NCI-H146 treated with DMSO at 0.1 percent for 48 hours (cell line): Measurements from ENCODE around the gene YWHAQ.

Experiments
- DNase-seq: peaks from one replicate; lab custom pipeline; 2025; ENCODE audit not compliant: unreplicated experiment; lab: John Stamatoyannopoulos, UW

The YWHAQ gene

GRCh38 chr2:9630736-9631552 lies at the start of gene YWHAQ:
TSS of gene YWHAQ (minus strand) at chr2:9630997. CDS start at chr2:9630452, 545 bp downstream.
- peak; percentile 95 for DNase-seq

DNA sequence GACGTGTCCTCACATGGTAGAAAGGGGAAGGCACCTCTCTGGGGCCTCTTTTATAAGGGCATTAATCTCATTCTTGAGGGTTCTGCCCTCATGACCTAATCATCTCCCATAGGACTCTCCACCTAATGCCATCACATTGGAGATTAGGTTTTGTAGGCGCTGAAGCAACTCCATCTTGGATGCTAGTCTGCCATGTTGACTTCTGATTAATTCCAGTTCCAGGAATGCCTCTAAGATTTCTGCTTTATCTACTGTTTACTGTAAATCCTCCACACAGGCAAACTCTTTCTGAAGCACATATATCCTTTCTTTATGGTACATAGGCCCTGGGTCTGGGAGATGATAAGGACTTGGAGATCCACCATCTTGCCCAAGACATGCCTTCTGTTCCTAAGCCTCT lies 49.3 kb upstream of the YWHAQ start:
- no peak for DNase-seq

DNA sequence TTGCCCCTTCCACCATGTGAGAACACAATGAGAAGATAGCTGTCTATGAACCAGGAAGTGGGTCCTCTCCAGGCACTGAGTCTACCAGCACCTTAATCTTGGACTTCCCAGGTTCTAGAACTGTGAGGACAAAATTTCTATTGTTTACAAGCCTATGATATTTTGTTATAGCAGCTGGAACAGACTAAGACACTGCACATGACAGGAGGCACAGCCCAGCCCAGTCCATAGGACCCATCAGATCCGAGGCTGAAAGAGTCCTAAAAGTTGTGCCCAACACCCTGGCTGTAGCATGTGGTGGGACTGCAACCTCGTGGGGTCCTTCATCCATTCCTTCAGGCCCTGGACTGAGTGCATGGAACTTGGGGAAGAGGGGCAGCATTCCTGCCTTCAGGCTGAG lies 48.4 kb upstream of the YWHAQ start:
- DNase-seq = no peak

- DNase-seq = no peak
Measured at GRCh38 chr2:9678544-9678943, 47.7 kb upstream of the YWHAQ start.

DNA sequence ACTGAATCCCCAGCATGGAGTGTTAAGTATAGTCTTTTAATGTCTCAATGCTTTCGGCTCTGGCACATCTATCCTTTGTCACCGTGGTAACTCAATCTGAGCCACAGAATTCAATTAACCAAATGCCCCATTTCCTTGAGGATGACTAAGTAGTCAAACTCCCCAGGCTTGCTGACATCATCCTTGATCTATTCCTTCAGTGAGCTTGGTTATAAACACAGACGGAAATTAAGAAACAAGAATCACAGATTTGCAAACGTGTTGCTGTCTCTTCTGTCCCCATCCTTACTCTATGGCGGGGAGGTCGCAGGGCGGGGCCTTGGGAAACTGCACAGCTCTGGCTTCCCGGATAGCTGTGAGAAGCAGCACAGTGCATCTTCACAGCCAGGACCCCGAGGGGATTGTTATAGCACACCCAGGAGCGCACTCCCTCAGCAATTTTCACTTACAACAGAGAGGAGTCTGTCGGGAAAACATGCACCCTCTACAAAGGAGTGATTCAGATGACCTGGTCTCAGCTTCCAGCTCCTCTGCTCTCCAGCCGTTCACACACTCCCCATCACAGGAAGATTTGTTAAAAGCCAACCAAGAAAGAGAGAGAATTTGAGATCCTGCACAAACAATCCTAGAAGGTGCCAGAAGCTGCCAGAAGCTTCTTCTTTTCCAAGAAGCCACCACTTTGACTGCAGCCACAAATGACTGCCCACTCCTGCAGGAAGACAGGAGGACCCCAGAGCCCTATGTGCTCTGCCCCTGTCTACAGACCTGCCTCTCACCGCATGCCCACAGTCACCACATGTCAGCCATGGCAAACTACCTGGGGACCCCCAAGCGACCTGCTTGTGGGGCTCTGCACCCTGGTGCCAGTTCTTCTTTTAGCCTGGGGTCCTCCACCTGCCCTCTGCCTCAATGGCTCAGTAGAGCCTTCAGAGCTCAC lies 44.9 kb upstream of the YWHAQ start:
- DNase-seq = no peak

DNA sequence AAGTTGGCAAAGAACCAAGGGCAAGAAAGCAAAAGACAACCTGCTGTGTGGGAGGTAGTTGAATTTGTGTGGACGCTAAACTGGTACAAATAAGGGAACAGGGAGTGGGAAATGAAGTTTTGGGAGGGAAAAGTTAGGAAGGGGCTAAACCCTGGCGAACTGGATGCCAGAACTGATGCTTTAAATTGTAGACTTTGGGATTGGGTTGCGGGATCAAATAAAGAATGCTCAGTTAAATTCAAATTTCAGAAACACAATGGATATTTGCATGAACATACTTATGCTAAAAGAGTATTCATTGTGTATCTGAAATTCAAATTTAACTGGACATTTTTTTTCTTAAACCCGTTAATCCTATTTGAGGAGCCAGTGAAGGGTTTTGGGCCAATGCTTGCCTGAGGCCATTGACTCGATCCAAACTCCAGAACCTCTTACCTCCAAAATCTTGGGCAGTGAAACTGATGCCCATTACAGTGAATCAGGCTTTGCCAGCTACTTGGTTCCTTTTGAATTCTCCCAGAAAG lies 44.2 kb upstream of the YWHAQ start:
- DNase-seq = no peak

DNA sequence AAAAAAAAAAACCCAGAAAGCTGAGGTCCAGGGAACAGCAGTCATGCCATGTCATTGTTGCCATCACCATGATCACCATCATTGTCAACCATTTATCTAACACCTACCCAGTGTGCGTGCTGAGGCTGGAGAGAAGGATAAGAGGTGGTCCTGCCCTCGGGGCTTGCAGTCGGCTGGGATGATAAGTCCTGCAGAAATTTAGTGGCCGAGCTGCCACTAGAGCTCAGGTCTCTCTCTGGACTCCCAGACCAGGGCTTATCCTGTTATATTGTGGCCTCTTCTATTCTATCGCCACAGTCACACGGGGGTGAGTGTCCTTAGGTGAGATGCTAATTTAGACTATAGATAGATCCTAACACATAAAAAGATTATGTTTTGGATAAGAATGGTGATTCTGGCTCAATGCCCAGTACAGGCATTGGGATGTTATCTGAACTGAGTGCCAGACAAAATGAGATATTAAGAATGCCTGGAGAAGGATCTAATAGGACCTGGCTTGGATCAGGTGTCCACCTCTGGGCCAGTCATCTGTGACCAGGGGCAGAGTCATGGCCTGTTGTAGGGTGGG lies 43.2 kb upstream of the YWHAQ start:
- DNase-seq = no peak

DNA sequence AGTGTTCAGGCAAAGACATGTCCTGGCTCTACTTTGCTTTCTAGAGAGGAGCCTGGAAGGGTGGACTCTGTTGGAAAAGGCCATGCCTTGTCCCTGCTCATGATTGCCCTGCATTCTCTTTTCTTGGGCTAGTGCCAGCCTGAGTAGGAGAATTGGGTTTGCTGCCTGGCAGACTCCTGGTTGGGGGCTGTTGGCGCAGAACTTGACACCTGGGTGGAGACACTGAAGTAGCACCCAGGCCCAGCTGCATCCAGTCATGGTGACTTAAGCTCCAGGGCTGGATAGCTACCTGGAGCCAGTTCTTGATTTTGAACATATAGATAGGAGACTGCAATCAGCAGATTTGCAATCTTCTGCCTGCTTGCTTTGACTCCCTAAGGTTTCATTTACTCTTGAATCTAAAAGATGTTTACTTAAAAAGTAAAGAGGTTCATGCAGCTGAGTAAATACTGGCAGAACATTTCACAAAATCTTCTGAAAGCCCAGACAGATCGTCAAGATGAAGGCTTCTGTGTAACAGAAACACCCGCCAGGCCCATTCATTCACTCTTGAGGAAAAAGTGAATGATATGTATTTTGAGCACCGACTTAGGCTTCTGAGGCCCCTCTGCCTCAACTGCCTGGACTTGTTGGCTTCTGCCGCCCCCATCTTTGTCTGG lies 38.0 kb upstream of the YWHAQ start:
- no peak for DNase-seq

- no peak for DNase-seq
Measured at GRCh38 chr2:9667826-9668225, 37.0 kb upstream of the YWHAQ start.

GRCh38 chr2:9666306-9666705 lies 35.5 kb upstream of the YWHAQ start:
- DNase-seq = no peak

GRCh38 chr2:9665898-9666297 lies 35.1 kb upstream of the YWHAQ start:
- DNase-seq = no peak

DNA sequence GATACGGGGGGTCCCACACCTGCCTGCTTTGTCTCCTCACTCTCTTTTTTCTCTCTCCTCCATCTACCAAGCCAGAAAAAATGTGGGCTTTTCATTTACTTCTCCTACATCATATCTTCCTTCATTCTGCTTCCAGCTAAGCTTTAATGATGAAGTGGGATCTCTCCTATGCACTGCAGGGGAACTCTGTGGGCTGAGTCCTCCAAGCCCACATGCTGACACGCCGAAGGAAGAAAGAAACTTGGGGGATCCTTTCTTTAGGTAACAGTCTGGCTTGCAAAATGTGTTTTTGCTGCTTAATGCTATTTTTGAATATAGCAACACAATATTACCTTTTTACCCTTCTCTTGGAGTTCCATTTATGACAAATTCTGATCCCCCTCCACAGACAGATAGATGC lies 33.6 kb upstream of the YWHAQ start:
- DNase-seq = no peak

DNA sequence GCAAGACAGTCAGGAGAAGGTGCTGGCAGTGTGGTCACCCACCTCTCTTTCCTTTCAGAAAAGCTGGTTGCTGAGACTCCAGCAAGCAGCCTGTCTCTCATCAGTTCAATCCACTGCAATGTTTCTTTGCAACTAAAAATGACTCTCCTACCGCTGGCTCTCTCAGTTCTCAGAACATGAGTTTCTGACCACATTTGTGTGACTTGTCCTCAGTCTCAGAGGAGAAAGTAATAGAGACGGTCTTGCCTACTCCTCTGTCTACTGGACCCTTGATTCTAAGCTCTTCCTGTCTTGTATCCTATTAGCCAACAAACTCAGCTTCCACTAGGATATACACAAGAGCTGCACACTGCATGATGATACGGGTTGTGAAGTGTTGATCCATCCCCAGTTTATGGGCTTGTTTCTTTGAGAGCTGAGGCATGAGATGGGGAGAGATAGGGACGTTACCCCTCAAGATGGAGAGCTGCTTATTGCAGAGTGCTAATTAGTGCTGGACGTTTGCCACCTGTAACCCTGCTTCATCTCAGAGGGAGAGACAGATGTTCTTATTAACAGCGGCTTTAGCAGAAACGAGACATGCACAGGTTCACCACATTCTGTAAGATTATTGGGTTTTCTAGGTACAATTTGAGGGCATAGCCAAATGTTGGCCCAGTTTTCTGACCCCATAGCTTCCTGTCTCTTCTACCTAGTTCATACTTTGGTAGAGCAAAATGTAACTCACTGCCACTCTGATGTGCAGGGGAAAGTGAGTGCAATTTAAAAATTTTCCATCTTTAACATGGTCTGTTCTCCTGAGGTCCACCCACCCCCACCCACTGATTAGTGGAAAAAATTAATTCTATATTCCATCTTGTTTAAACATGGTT lies 32.4 kb upstream of the YWHAQ start:
- no peak for DNase-seq

DNA sequence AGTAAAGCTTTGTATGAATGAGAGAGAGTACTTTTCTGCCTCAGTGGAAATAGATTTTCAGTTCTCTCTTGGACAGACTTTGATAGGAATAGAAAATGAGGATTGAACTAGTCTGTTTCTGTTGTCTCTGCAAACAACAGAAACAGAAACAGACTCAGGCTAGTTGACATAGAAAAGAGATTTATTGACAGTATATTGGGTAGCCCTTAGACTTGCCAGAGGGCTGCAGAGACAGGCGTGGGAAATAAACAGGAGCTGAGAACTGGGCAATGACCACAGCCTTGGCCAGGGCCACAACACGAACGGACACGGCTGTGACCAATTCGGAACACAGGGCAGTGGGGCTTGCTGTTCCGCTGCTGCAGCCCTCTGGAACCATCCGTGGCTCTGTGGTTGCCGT lies 30.5 kb upstream of the YWHAQ start:
- DNase-seq = no peak

DNA sequence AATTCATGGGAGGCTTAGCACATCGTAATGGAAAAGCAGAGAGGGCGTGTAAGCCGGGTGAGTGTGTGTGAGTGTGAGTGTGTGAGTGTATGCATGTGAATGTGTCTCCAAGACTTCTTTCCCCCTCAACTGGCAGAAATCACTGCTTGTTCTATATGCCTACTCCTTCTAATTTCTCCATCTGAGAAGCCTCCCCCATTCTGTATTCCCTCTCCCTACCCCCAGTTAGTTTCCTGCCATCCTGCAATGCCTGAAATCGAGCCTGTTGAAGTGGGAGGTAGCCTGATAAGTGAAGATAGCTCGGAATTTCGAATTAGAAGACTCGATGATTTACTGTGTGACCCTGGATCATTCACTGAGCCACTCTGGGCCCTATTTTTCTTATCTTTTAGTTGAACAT lies 30.0 kb upstream of the YWHAQ start:
- no peak for DNase-seq

GRCh38 chr2:9660154-9660553 lies 29.4 kb upstream of the YWHAQ start:
- no peak for DNase-seq

DNA sequence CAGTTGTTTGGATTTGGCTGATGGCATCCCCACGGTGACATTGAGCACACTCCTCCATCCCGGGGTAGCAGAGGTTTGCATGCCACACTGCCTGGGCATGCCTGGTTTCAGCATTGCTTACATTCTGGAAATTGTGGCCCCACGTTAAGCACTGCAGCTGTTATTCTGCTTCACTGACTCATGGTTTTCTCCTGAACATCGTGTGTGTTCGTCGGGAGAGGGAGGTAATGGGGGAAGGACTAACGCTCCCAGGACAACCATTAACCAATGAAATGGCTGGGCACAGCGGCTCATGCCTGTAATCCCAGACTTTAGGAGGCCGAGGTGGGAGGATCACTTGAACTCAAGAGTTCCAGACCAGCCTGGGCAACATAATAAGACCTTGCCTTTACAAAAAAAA lies 28.2 kb upstream of the YWHAQ start:
- DNase-seq = no peak

GRCh38 chr2:9657731-9658130 lies 26.9 kb upstream of the YWHAQ start:
- DNase-seq = no peak

- no peak for DNase-seq
Measured at GRCh38 chr2:9657083-9657482, 26.3 kb upstream of the YWHAQ start.

DNA sequence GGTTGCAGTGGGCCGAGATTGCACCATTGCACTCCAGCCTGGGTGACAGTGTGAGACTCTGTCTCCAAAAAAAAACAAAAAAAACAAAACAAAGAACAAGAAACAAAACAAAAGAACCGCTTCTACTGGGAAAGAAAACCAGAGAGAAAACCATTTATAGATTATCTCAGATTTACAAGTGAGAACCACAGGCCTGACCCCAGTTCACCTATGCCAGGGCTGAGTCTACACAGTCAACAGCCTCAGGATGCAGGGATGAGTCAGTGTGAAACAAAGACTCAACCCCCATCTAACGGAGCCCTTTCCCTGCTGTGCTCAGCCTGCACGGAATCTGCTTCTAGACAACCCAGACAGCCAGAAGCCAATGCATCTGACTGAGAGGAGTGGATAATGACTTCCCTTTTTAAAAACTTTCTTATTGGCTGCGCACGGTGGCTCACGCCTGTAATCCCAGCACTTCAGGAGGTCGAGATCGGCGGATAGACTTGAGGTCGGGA lies 25.5 kb upstream of the YWHAQ start:
- DNase-seq = no peak
